SK-N-SH (cell line): ENCODE results near the gene PTPRF. TPM values are rescaled to one million over a fixed set of nuclear protein-coding genes. Genes with fewer than 3 reads are reported as not detected.

Source experiments
- CTCF ChIA-PET: fragments of 300-600, 350-600 bp; formaldehyde crosslinking; extraction: SDS; loops from one replicate; lab custom pipeline; 2021; lab: Yijun Ruan, JAX
- POLR2A ChIA-PET: fragments of 350-600 bp; sonication (Branson Sonifier 250); formaldehyde crosslinking; extraction: SDS; loops from one replicate; lab custom pipeline; 2020; ENCODE audit warnings: antibody characterized with exemption, inconsistent platforms; lab: Yijun Ruan, JAX
- DNase-seq: peaks from one replicate; pipeline ENCODE4 v3.0.0; 2012
- H2AFZ ChIP-seq: fragments of 200-600 bp; sonication (generic); 2 replicates; pipeline ENCODE4 v1.8.1; 2016; ENCODE audit warnings: antibody characterized with exemption, mild to moderate bottlenecking, low read depth
- H3F3A ChIP-seq: fragments of 200-600 bp; sonication (generic); replicated peaks from 2 replicates; pipeline ENCODE3; 2016; ENCODE audit warnings: antibody characterized with exemption, mild to moderate bottlenecking; ENCODE audit not compliant: insufficient read depth
- H3K27ac ChIP-seq, 2 experiments: fragments of 200-500 bp in 1 of 2; fragments of 200-600 bp in 1 of 2; sonication (Bioruptor generic) in 1 of 2; sonication (generic), shearing (Covaris generic) in 1 of 2; 2 replicates each; pipeline versions ENCODE4 v1.5.1 to v1.6.1; 2014 to 2016; ENCODE audit warnings: low read depth in 2 of 2, inconsistent platforms in 1 of 2, low read length in 1 of 2, mild to moderate bottlenecking in 1 of 2, mixed read lengths in 1 of 2
- H3K27me3 ChIP-seq: fragments of 200-600 bp; sonication (generic), shearing (Covaris generic); 2 replicates; pipeline ENCODE4 v1.6.1; 2016; ENCODE audit warnings: mixed run types; ENCODE audit not compliant: insufficient read depth
- H3K36me3 ChIP-seq, 2 experiments: fragments of 200-500 bp in 1 of 2; fragments of 200-600 bp in 1 of 2; sonication (Bioruptor generic) in 1 of 2; sonication (generic) in 1 of 2; replicated peaks in 1 of 2; 2 replicates each; pipeline versions ENCODE3 to v1.5.1; 2014 to 2016; ENCODE audit warnings: low read length in 1 of 2, mild to moderate bottlenecking in 1 of 2; ENCODE audit not compliant: insufficient read depth in 2 of 2, control insufficient read depth in 1 of 2
- H3K4me1 ChIP-seq, 2 experiments: fragments of 200-500 bp in 1 of 2; fragments of 200-600 bp in 1 of 2; sonication (Bioruptor generic) in 1 of 2; sonication (generic), shearing (Covaris generic) in 1 of 2; 2 replicates each; pipeline versions ENCODE4 v1.5.1 to v1.6.1; 2014 to 2016; ENCODE audit warnings: low read depth in 1 of 2, low read length in 1 of 2, mixed run types in 1 of 2; ENCODE audit not compliant: insufficient read depth in 2 of 2, control insufficient read depth in 1 of 2
- H3K4me2 ChIP-seq: fragments of 200-600 bp; sonication (generic), shearing (Covaris generic); 2 replicates; pipeline ENCODE4 v1.6.1; 2017; ENCODE audit warnings: mixed run types
- H3K4me3 ChIP-seq, 2 experiments: fragments of 200-500 bp in 1 of 2; fragments of 200-600 bp in 1 of 2; sonication (Bioruptor generic) in 1 of 2; sonication (generic), shearing (Covaris generic) in 1 of 2; 2 replicates each; pipeline versions ENCODE4 v1.5.1 to v1.8.1; 2014 to 2016; ENCODE audit warnings: low read depth in 2 of 2, inconsistent platforms in 1 of 2, low read length in 1 of 2, mild to moderate bottlenecking in 1 of 2, mixed read lengths in 1 of 2, moderate library complexity in 1 of 2
- H3K79me2 ChIP-seq: fragments of 200-600 bp; sonication (generic); 2 replicates; pipeline ENCODE4 v1.8.1; 2017; ENCODE audit warnings: mild to moderate bottlenecking; ENCODE audit not compliant: insufficient read depth
- H3K9ac ChIP-seq: fragments of 200-600 bp; sonication (generic); 2 replicates; pipeline ENCODE4 v1.6.1; 2017; ENCODE audit warnings: mixed run types
- H3K9me2 ChIP-seq: fragments of 200-600 bp; sonication (generic); 2 replicates; pipeline ENCODE4 v1.6.1; 2017; ENCODE audit warnings: mixed run types
- H3K9me3 ChIP-seq: fragments of 200-600 bp; sonication (generic); 2 replicates; pipeline ENCODE4 v1.6.1; 2017; ENCODE audit warnings: mixed run types, mild to moderate bottlenecking, moderate library complexity
- H4K20me1 ChIP-seq: fragments of 200-600 bp; sonication (generic); 2 replicates; pipeline ENCODE4 v1.6.1; 2017; ENCODE audit warnings: mild to moderate bottlenecking, mixed run types; ENCODE audit not compliant: insufficient read depth
- CHD2 ChIP-seq: fragments of 150-350 bp; IDR thresholded peaks from 2 replicates; pipeline ENCODE4 v1.6.1; 2018; ENCODE audit warnings: low read length; ENCODE audit not compliant: partially characterized antibody
- EP300 ChIP-seq, 2 experiments: IDR thresholded peaks; 2 replicates each; pipeline versions ENCODE4 v1.4.0 to v1.6.1; 2012; ENCODE audit warnings: borderline replicate concordance in 1 of 2, low read depth in 1 of 2, low read length in 1 of 2
- EZH2phosphoT487 ChIP-seq: fragments of 200-600 bp; sonication (generic); IDR thresholded peaks from 2 replicates; pipeline ENCODE4 v1.6.1; 2017; ENCODE audit warnings: low read depth, mixed run types, mild to moderate bottlenecking, antibody characterized with exemption, moderate library complexity, borderline replicate concordance
- FOSL2 ChIP-seq: IDR thresholded peaks from 2 replicates; pipeline ENCODE4 v1.4.0; 2012; ENCODE audit warnings: low read depth, mild to moderate bottlenecking, moderate library complexity, borderline replicate concordance
- FOXM1 ChIP-seq: IDR thresholded peaks from 2 replicates; pipeline ENCODE4 v1.4.0; 2012; ENCODE audit warnings: low read depth, mild to moderate bottlenecking
- GABPA ChIP-seq: IDR thresholded peaks from 2 replicates; pipeline ENCODE4 v1.4.0; 2012; ENCODE audit warnings: low read depth, mild to moderate bottlenecking
- MEF2A ChIP-seq: IDR thresholded peaks from 2 replicates; pipeline ENCODE4 v1.4.0; 2012; ENCODE audit warnings: low read depth, borderline replicate concordance
- NFIC ChIP-seq: IDR thresholded peaks from 2 replicates; pipeline ENCODE4 v1.4.0; 2012; ENCODE audit warnings: borderline replicate concordance
- NRF1 ChIP-seq: IDR thresholded peaks from 2 replicates; pipeline ENCODE4 v1.6.1; 2012; ENCODE audit warnings: low read depth, mild to moderate bottlenecking, low read length
- POLR2AphosphoS5 ChIP-seq: IDR thresholded peaks from 2 replicates; pipeline ENCODE4 v1.6.1; 2012; ENCODE audit warnings: low read depth, low read length
- RCOR1 ChIP-seq: fragments of 150-350 bp; IDR thresholded peaks from 2 replicates; pipeline ENCODE4 v1.6.1; 2017; ENCODE audit warnings: antibody characterized with exemption, low read length
- RXRA ChIP-seq: IDR thresholded peaks from 2 replicates; pipeline ENCODE4 v1.4.0; 2012; ENCODE audit warnings: low read depth, mild to moderate bottlenecking, borderline replicate concordance
- SIN3A ChIP-seq: IDR thresholded peaks from 2 replicates; pipeline ENCODE4 v1.6.1; 2012; ENCODE audit warnings: low read depth, mild to moderate bottlenecking, low read length, moderate library complexity, borderline replicate concordance
- TEAD4 ChIP-seq: IDR thresholded peaks from 2 replicates; pipeline ENCODE4 v1.4.0; 2012; ENCODE audit warnings: mild to moderate bottlenecking, borderline replicate concordance; ENCODE audit not compliant: insufficient read depth
- USF2 ChIP-seq: fragments of 150-350 bp; IDR thresholded peaks from 2 replicates; pipeline ENCODE4 v1.6.1; 2017; ENCODE audit warnings: antibody characterized with exemption, low read length, low read depth, borderline replicate concordance
- ZBTB33 ChIP-seq: IDR thresholded peaks from 2 replicates; pipeline ENCODE4 v1.4.0; 2012; ENCODE audit warnings: low read depth, borderline replicate concordance
- WGBS: methylation state at CpG from one replicate; pipeline ENCODE4 v1.1.6; 2017; ENCODE audit warnings: low lambda C conversion rate; 5-methylcytosine and 5-hydroxymethylcytosine counted together
- polyA plus RNA-seq, 3 experiments: library from polyadenylated mRNA; depleted of rRNA; stranded (reverse); fragments of >200 nt; gene quantifications; 2 replicates each; pipeline ENCODE4 v1.2.3, GENCODE V29; 2012
- TF ChIP-seq, protein P1 (sequence below): IDR thresholded peaks from 2 replicates; pipeline ENCODE4 v1.4.0; 2012; ENCODE audit warnings: low read depth, borderline replicate concordance
- TF ChIP-seq, protein P2 (sequence below): IDR thresholded peaks from 2 replicates; pipeline ENCODE4 v1.6.1; 2012; ENCODE audit warnings: mild to moderate bottlenecking, low read depth, low read length, moderate library complexity

The PTPRF gene
- polyA plus RNA-seq, 1 of the 3 experiments (the other 2 are of a cell fraction), result 72.7 TPM

GRCh38 chr1:43621386-43621785 lies 90.7 kb downstream of the PTPRF start (continued):
- TF ChIP-seq GABPA (no peak), FOSL2 (no peak)

DNA sequence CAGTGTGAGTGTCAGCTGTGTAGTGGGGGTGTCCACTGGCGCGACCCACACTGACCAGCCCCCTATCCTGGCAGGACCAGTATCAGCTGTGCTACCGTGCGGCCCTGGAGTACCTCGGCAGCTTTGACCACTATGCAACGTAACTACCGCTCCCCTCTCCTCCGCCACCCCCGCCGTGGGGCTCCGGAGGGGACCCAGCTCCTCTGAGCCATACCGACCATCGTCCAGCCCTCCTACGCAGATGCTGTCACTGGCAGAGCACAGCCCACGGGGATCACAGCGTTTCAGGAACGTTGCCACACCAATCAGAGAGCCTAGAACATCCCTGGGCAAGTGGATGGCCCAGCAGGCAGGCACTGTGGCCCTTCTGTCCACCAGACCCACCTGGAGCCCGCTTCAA lies 91.2 kb downstream of the PTPRF start:
- WGBS, result 81% methylated on average over 9 of the region's 18 CpGs
- H3K27me3 ChIP-seq, result no peaks in the 10 kb centered on the region
- no peaks in the 10 kb centered on the region for H3K79me2 ChIP-seq
- H3K9me2 ChIP-seq, result no peaks in the 10 kb centered on the region
- peaks cover 3 to 37% of the 10 kb centered on the region in 2 experiments for H3K36me3 ChIP-seq
- POLR2A ChIA-PET, result no interaction called here
- no peaks in the 10 kb centered on the region for H3F3A ChIP-seq
- H3K27ac ChIP-seq, result no peak overlapping the region
- H3K9me3 ChIP-seq, result no peaks in the 10 kb centered on the region
- H4K20me1 ChIP-seq, result no peaks in the 10 kb centered on the region
- H3K4me2 ChIP-seq, result no peak overlapping the region
- H3K4me3 ChIP-seq, result no peak overlapping the region
- H3K9ac ChIP-seq, result no peak overlapping the region
- CTCF ChIA-PET, result no interaction called here
- H3K4me1 ChIP-seq, result peaks cover 0 to 8% of the 10 kb centered on the region in 2 experiments; a peak in 1 of 4 replicates
- DNase-seq, result no peak
- TF ChIP-seq TEAD4, result no peak
- H2AFZ ChIP-seq, result no peak overlapping the region

GRCh38 chr1:43622471-43622870 lies 91.8 kb downstream of the PTPRF start:
- WGBS, result 91% methylated on average over 10 of the region's 10 CpGs
- H3K4me3 ChIP-seq, result no peak overlapping the region
- no peaks in the 10 kb centered on the region for H4K20me1 ChIP-seq
- H3F3A ChIP-seq, result no peaks in the 10 kb centered on the region
- no peaks in the 10 kb centered on the region for H3K9me2 ChIP-seq
- H3K9ac ChIP-seq, result no peak overlapping the region
- H2AFZ ChIP-seq, result no peak overlapping the region
- CTCF ChIA-PET, result no interaction called here
- no peak for DNase-seq
- H3K27ac ChIP-seq, result no peak overlapping the region
- H3K4me1 ChIP-seq, result peaks cover 0 to 8% of the 10 kb centered on the region in 2 experiments; a peak in 1 of 4 replicates
- H3K4me2 ChIP-seq, result no peak overlapping the region
- no peaks in the 10 kb centered on the region for H3K79me2 ChIP-seq
- POLR2A ChIA-PET, result no interaction called here
- H3K36me3 ChIP-seq, result peaks cover 3 to 34% of the 10 kb centered on the region in 2 experiments
- H3K9me3 ChIP-seq, result no peaks in the 10 kb centered on the region
- H3K27me3 ChIP-seq, result no peaks in the 10 kb centered on the region
- TF ChIP-seq, protein P1, sequence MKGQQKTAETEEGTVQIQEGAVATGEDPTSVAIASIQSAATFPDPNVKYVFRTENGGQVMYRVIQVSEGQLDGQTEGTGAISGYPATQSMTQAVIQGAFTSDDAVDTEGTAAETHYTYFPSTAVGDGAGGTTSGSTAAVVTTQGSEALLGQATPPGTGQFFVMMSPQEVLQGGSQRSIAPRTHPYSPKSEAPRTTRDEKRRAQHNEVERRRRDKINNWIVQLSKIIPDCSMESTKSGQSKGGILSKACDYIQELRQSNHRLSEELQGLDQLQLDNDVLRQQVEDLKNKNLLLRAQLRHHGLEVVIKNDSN, result no peak
- TF ChIP-seq NRF1 (no peak), GABPA (no peak), FOXM1 (no peak), RXRA (no peak), NFIC (no peak), CHD2 (no peak), RCOR1 (no peak), POLR2AphosphoS5 (no peak), MEF2A (no peak), USF2 (no peak), EZH2phosphoT487 (no peak), SIN3A (no peak), EP300 (IDR thresholded peaks at IDR 0.05; ENCODE audit: borderline replicate concordance in 1 of 2, low read depth in 1 of 2, low read length in 1 of 2) (no peak), ZBTB33 (no peak)
- TF ChIP-seq, protein P2, sequence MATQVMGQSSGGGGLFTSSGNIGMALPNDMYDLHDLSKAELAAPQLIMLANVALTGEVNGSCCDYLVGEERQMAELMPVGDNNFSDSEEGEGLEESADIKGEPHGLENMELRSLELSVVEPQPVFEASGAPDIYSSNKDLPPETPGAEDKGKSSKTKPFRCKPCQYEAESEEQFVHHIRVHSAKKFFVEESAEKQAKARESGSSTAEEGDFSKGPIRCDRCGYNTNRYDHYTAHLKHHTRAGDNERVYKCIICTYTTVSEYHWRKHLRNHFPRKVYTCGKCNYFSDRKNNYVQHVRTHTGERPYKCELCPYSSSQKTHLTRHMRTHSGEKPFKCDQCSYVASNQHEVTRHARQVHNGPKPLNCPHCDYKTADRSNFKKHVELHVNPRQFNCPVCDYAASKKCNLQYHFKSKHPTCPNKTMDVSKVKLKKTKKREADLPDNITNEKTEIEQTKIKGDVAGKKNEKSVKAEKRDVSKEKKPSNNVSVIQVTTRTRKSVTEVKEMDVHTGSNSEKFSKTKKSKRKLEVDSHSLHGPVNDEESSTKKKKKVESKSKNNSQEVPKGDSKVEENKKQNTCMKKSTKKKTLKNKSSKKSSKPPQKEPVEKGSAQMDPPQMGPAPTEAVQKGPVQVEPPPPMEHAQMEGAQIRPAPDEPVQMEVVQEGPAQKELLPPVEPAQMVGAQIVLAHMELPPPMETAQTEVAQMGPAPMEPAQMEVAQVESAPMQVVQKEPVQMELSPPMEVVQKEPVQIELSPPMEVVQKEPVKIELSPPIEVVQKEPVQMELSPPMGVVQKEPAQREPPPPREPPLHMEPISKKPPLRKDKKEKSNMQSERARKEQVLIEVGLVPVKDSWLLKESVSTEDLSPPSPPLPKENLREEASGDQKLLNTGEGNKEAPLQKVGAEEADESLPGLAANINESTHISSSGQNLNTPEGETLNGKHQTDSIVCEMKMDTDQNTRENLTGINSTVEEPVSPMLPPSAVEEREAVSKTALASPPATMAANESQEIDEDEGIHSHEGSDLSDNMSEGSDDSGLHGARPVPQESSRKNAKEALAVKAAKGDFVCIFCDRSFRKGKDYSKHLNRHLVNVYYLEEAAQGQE, result no peak
